ENCODE measurements around the gene COL20A1. TPM values are rescaled to one million over a fixed set of nuclear protein-coding genes. Genes with fewer than 3 reads are reported as not detected.

The COL20A1 gene
- total RNA-seq, 1 experiment from 2014 or later: 2.3 TPM

DNA sequence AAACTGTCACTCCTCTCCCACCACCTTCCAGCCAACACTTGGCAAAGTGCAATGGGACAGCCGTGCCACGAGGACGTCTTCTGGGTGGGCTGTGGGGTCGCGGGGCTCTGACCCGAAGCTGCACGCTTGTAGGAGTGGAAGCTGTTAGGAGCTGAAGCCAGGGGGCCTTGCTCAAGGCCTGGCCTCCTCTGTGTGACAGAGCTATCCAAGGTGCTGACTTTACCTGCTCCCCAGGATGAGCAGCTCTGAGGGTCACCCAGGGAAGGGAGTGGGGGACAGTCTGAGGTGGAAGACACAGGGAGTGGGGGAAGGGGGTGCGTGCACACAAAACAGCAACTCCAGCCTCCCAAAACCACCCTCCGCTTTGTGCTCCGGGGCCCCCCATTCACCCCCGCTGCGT, 85.6 kb downstream of the COL20A1 start:
- H2BK20ac ChIP-seq (ENCODE audit: low read depth, low read length, poor library complexity, severe bottlenecking): no peak overlapping the region
- Mint-ChIP-seq H3K36me3 (ENCODE audit: insufficient read depth in 1 of 3, low read depth in 3 of 3) (no peaks in the 10 kb centered on the region), H3K27ac (no peak overlapping the region), H3K27me3 (ENCODE audit: low read depth) (peaks cover 2% of the 10 kb centered on the region), H3K9me3 (peaks cover 0 to 5% of the 10 kb centered on the region in 2 experiments; a peak in 1 of 5 replicates), H3K4me3 (peak overlapping the region in 1 of 2 experiments; percentile 35; a peak in 3 of 5 replicates), H3K4me1 (peaks cover 18 to 40% of the 10 kb centered on the region in 2 experiments)
- H3K9ac ChIP-seq (ENCODE audit: extremely low read depth, insufficient read length, low read length): no peak overlapping the region
- H3K9me3 ChIP-seq (ENCODE audit: control insufficient read depth, low read depth, low read length): no peaks in the 10 kb centered on the region
- no peak overlapping the region for H4K91ac ChIP-seq (ENCODE audit: insufficient read length, low read depth, low read length)
- H2BK15ac ChIP-seq (ENCODE audit: low read depth, low read length): no peak overlapping the region
- no peak overlapping the region for H3K27ac ChIP-seq (ENCODE audit: insufficient read length, low read depth, low read length)
- H3T11ph ChIP-seq (ENCODE audit: low read length): no peak overlapping the region
- no peak overlapping the region for H2BK5ac ChIP-seq (ENCODE audit: insufficient read length, low read length)
- no peak overlapping the region for H2AK5ac ChIP-seq (ENCODE audit: insufficient read length, low read length)
- H2AFZ ChIP-seq (ENCODE audit: low read length): no peak overlapping the region
- no peak overlapping the region for H2BK12ac ChIP-seq (ENCODE audit: insufficient read length, low read depth, low read length)
- peak; percentile 25; the same call in 2 of the 3 replicates for TF ChIP-seq CTCF (conservative IDR thresholded peaks at IDR 0.05)
- H3K79me1 ChIP-seq (ENCODE audit: insufficient read depth, low read depth, low read length, poor library complexity, severe bottlenecking): no peaks in the 10 kb centered on the region
- peaks cover 4% of the 10 kb centered on the region; the same call in 1 of the 2 replicates for H3K4me1 ChIP-seq (ENCODE audit: insufficient read depth, low read length)
- no peak overlapping the region for H3K4me2 ChIP-seq (ENCODE audit: insufficient read depth, insufficient read length, low read length)
- H3K18ac ChIP-seq (ENCODE audit: insufficient read length, low read depth, low read length): no peak overlapping the region
- H4K20me1 ChIP-seq (ENCODE audit: control insufficient read depth, insufficient read depth, insufficient read length): no peaks in the 10 kb centered on the region
- H2BK120ac ChIP-seq (ENCODE audit: low read depth, low read length, poor library complexity, severe bottlenecking): no peak overlapping the region
- WGBS (ENCODE audit: extremely low coverage, insufficient read length, low lambda C conversion rate): no CpG with 5 or more reads among the region's 12 CpGs
- no peaks in the 10 kb centered on the region for H3K79me2 ChIP-seq (ENCODE audit: insufficient read depth, low read length)
- H4K8ac ChIP-seq (replicated peaks; ENCODE audit: insufficient read length, low read depth, low read length): no peak overlapping the region
- H3K4ac ChIP-seq (ENCODE audit: low read depth, low read length): no peak overlapping the region
- H3K14ac ChIP-seq (ENCODE audit: insufficient read depth, low read length): no peak overlapping the region
- no peaks in the 10 kb centered on the region for H3K27me3 ChIP-seq (ENCODE audit: insufficient read depth, low read length)
- DNase-seq: no peak
- no peak overlapping the region for H3K23ac ChIP-seq (ENCODE audit: insufficient read length, low read depth, low read length)
- H3K56ac ChIP-seq (ENCODE audit: insufficient read length, low read depth, low read length): no peak overlapping the region
- H3K23me2 ChIP-seq (ENCODE audit: insufficient read length, low read depth, low read length, poor library complexity, severe bottlenecking): no peaks in the 10 kb centered on the region
- H4K5ac ChIP-seq (ENCODE audit: insufficient read length, low read depth, low read length): no peak overlapping the region

All from H9 (cell line).